Measurements from ENCODE around the gene SLC19A2.
A peak's percentile ranks its signal among the peaks of the same experiment; 100 is the strongest.

SLC19A2 gene

DNA sequence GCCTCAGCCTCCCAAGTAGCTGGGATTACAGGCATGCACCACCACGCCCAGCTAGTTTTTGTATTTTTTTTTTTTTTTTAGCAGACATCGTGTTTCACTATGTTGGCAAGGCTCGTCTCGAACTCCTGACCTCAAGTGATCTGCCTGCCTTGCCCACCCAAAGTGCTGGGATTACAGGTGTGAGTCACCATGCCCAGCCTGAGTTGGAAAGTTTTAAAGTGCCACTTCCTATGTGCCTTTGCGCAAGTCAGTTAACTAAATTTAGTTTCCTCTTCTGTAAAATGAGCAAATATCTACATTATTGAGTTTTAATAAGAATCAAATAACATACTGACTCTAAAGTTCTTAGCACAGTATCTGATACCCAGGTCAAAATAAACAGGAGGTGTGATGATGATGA is 12.4 kb downstream of the SLC19A2 start:
- Histone ChIP-seq H3K23ac (ENCODE audit: low read length) (no peak overlapping the region), H3K79me2 (ENCODE audit: control insufficient read depth, insufficient read depth, low read length, poor library complexity) (no peaks in the 10 kb centered on the region), H4K12ac (ENCODE audit: low read depth, low read length) (no peak overlapping the region), H2BK12ac (ENCODE audit: low read length) (no peak overlapping the region), H2BK120ac (ENCODE audit: insufficient read depth, low read length, poor library complexity) (no peak overlapping the region), H3K9me3 (ENCODE audit: insufficient read depth, low read depth, low read length) (no peaks in the 10 kb centered on the region), H3K4me2 (ENCODE audit: low read length) (no peak overlapping the region), H3K36me3 (ENCODE audit: control insufficient read depth in 1 of 2, insufficient read depth in 2 of 2, low read length in 2 of 2) (peaks cover 13 to 19% of the 10 kb centered on the region in 2 experiments), H2AK5ac (ENCODE audit: low read length) (no peak overlapping the region), H4K91ac (ENCODE audit: low read depth, low read length) (no peak overlapping the region), H3K4ac (ENCODE audit: low read depth, low read length) (no peak overlapping the region), H4K8ac (ENCODE audit: low read depth, low read length) (no peak overlapping the region), H3K4me3 (ENCODE audit: low read depth, low read length) (no peak overlapping the region), H3K9ac (ENCODE audit: low read length) (no peak overlapping the region), H3K27ac (ENCODE audit: low read depth, low read length) (no peak overlapping the region), H3K79me1 (ENCODE audit: low read length) (no peaks in the 10 kb centered on the region), H2BK5ac (ENCODE audit: low read depth, low read length, poor library complexity) (no peak overlapping the region), H3K27me3 (ENCODE audit: insufficient read depth, low read length) (no peaks in the 10 kb centered on the region), H2AFZ (ENCODE audit: insufficient read depth, low read length, poor library complexity) (no peak overlapping the region), H3K18ac (ENCODE audit: low read length) (no peak overlapping the region), H3K14ac (ENCODE audit: low read length) (no peak overlapping the region), H3K4me1 (ENCODE audit: control insufficient read depth in 1 of 2, insufficient read depth in 2 of 2, low read length in 2 of 2) (no peaks in the 10 kb centered on the region)
- no CpG with 5 or more reads among the region's 5 CpGs for WGBS (ENCODE audit: extremely low coverage, insufficient coverage, insufficient read length)
- DNase-seq = no peak

DNA sequence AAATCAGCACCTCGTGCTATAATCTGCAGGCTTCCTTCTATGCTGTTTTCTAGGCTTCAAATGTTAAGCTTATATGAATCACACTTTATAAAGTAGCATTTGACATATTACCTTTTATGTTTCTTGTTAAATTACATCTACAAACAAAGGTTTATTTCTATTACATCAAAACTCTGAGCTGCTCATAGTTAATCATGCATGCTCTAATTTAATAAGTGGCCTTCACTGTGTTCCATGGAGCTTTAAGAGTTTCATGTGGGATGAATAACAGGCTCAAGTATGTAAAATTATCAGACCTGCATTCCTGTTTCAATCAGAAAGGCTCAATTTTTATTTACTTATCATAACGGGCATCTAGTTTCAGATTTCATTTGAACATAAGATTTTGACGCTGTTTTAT is 13.0 kb downstream of the SLC19A2 start:
- Histone ChIP-seq H3K79me1 (ENCODE audit: low read length) (no peaks in the 10 kb centered on the region), H4K91ac (ENCODE audit: low read depth, low read length) (no peak overlapping the region)

DNA sequence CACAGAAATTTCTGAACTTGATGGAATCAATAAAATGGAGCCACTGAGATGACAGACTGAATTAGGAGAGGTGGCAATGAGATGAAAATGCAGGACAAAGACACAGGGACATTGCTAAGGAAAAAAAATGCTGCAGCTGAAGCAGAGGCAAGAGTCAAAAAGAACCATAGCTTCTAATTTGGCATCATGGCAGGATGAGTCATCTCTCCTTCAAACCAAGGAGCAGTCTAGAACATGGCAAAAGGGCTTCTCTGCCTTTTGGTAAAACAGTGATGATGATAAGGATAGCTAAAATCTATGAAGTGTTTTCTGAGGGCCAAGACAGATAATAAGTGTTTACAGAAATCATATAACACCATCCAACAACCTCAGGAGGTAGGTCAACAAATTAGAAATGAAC is 16.8 kb downstream of the SLC19A2 start:
- no peak overlapping the region for H3K9ac ChIP-seq (ENCODE audit: low read length)

More for the DNA sequence above, 13.0 kb downstream of the SLC19A2 start:
- peaks cover 13 to 22% of the 10 kb centered on the region in 2 experiments for H3K36me3 ChIP-seq (ENCODE audit: control insufficient read depth in 1 of 2, insufficient read depth in 2 of 2, low read length in 2 of 2)
- H3K9ac ChIP-seq (ENCODE audit: low read length) = no peak overlapping the region
- H2BK120ac ChIP-seq (ENCODE audit: insufficient read depth, low read length, poor library complexity) = no peak overlapping the region
- H3K27ac ChIP-seq (ENCODE audit: low read depth, low read length) = no peak overlapping the region
- no peak overlapping the region for H3K4me2 ChIP-seq (ENCODE audit: low read length)
- no peak overlapping the region for H3K23ac ChIP-seq (ENCODE audit: low read length)
- DNase-seq = no peak
- H2AFZ ChIP-seq (ENCODE audit: insufficient read depth, low read length, poor library complexity) = no peak overlapping the region
- H3K4me3 ChIP-seq (ENCODE audit: low read depth, low read length) = no peak overlapping the region
- no peaks in the 10 kb centered on the region for H3K4me1 ChIP-seq (ENCODE audit: control insufficient read depth in 1 of 2, insufficient read depth in 2 of 2, low read length in 2 of 2)
- H3K18ac ChIP-seq (ENCODE audit: low read length) = no peak overlapping the region
- no peaks in the 10 kb centered on the region for H3K27me3 ChIP-seq (ENCODE audit: insufficient read depth, low read length)
- H3K79me2 ChIP-seq (ENCODE audit: control insufficient read depth, insufficient read depth, low read length, poor library complexity) = no peaks in the 10 kb centered on the region
- H2AK5ac ChIP-seq (ENCODE audit: low read length) = no peak overlapping the region
- no peak overlapping the region for H3K4ac ChIP-seq (ENCODE audit: low read depth, low read length)
- H2BK5ac ChIP-seq (ENCODE audit: low read depth, low read length, poor library complexity) = no peak overlapping the region
- H3K14ac ChIP-seq (ENCODE audit: low read length) = no peak overlapping the region
- H3K9me3 ChIP-seq (ENCODE audit: insufficient read depth, low read depth, low read length) = no peaks in the 10 kb centered on the region
- no peak overlapping the region for H2BK12ac ChIP-seq (ENCODE audit: low read length)
- H4K12ac ChIP-seq (ENCODE audit: low read depth, low read length) = no peak overlapping the region
- no peak overlapping the region for H4K8ac ChIP-seq (ENCODE audit: low read depth, low read length)
- WGBS (ENCODE audit: extremely low coverage, insufficient coverage, insufficient read length) = no CpG with 5 or more reads among the region's 3 CpGs

DNA sequence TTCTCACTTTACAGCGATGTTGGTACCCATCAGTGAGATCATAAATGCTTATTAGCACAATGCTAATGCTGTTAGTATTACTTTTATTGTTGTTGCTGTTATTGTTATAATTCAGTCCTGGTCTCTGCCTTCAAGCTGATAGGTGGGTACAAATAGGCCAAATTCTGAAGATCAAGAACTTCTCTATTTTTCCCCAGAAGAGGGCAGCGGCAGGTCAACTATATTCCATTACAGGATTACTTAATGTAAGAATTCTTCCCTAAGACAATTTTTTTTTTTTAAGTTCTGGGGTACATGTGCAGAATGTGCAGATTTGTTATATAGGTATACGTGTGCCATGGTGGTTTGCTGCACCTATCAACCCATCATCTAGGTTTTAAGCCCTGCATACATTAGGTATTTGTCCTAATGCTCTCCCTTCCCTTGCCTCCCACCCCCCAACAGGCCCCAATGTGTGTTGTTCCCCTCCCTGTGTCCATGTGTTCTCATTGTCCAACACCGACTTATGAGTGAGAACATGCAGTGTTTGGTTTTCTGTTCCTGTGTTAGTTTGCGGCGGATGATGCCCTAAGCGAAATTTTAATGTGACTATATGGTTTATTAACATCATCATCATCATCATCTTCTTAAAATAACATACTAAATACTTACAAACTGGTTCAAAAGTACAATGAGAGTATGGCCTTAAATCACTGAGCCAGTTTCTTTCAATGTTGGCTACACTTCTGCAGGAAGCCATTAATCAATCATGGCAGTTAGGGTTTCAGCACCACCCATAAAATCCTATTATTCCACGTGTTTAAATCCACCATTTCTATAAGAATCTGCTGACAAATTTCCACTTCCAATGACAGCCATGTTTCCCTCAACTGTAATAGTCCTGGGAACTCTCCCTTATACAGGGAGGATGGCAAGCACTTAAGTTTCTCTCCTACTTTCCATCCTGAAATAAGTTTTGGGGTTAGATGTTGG is 19.2 kb downstream of the SLC19A2 start:
- H2AK5ac ChIP-seq (ENCODE audit: low read length) = no peak overlapping the region
- no peak overlapping the region for H2BK120ac ChIP-seq (ENCODE audit: insufficient read depth, low read length, poor library complexity)
- H2BK12ac ChIP-seq (ENCODE audit: low read length) = no peak overlapping the region
- no peaks in the 10 kb centered on the region for H3K79me2 ChIP-seq (ENCODE audit: control insufficient read depth, insufficient read depth, low read length, poor library complexity)
- no peak overlapping the region for H3K18ac ChIP-seq (ENCODE audit: low read length)
- H4K8ac ChIP-seq (ENCODE audit: low read depth, low read length) = no peak overlapping the region
- H4K12ac ChIP-seq (ENCODE audit: low read depth, low read length) = no peak overlapping the region
- WGBS (ENCODE audit: extremely low coverage, insufficient coverage, insufficient read length) = no CpG with 5 or more reads among the region's 8 CpGs
- H3K4me3 ChIP-seq (ENCODE audit: low read depth, low read length) = no peak overlapping the region
- H3K4ac ChIP-seq (ENCODE audit: low read depth, low read length) = no peak overlapping the region
- no peak overlapping the region for H3K23ac ChIP-seq (ENCODE audit: low read length)
- no peaks in the 10 kb centered on the region for H3K79me1 ChIP-seq (ENCODE audit: low read length)
- peak; percentile 12 to 57 for DNase-seq
- H3K36me3 ChIP-seq (ENCODE audit: control insufficient read depth in 1 of 2, insufficient read depth in 2 of 2, low read length in 2 of 2) = peaks cover 6 to 14% of the 10 kb centered on the region in 2 experiments
- no peak overlapping the region for H3K14ac ChIP-seq (ENCODE audit: low read length)
- no peaks in the 10 kb centered on the region for H3K9me3 ChIP-seq (ENCODE audit: insufficient read depth, low read depth, low read length)
- H3K4me2 ChIP-seq (ENCODE audit: low read length) = no peak overlapping the region
- H3K9ac ChIP-seq (ENCODE audit: low read length) = no peak overlapping the region
- H3K4me1 ChIP-seq (ENCODE audit: control insufficient read depth in 1 of 2, insufficient read depth in 2 of 2, low read length in 2 of 2) = no peaks in the 10 kb centered on the region
- H3K27me3 ChIP-seq (ENCODE audit: insufficient read depth, low read length) = no peaks in the 10 kb centered on the region
- H2BK5ac ChIP-seq (ENCODE audit: low read depth, low read length, poor library complexity) = no peak overlapping the region
- no peak overlapping the region for H4K91ac ChIP-seq (ENCODE audit: low read depth, low read length)
- H3K27ac ChIP-seq (ENCODE audit: low read depth, low read length) = no peak overlapping the region
- H2AFZ ChIP-seq (ENCODE audit: insufficient read depth, low read length, poor library complexity) = no peak overlapping the region

More for the DNA sequence above, 16.8 kb downstream of the SLC19A2 start:
- H3K4me2 ChIP-seq (ENCODE audit: low read length) = no peak overlapping the region
- no peak overlapping the region for H2BK120ac ChIP-seq (ENCODE audit: insufficient read depth, low read length, poor library complexity)
- peaks cover 6 to 16% of the 10 kb centered on the region in 2 experiments for H3K36me3 ChIP-seq (ENCODE audit: control insufficient read depth in 1 of 2, insufficient read depth in 2 of 2, low read length in 2 of 2)
- no peaks in the 10 kb centered on the region for H3K79me2 ChIP-seq (ENCODE audit: control insufficient read depth, insufficient read depth, low read length, poor library complexity)
- H3K27me3 ChIP-seq (ENCODE audit: insufficient read depth, low read length) = no peaks in the 10 kb centered on the region
- no peak for DNase-seq
- H3K14ac ChIP-seq (ENCODE audit: low read length) = no peak overlapping the region
- H3K27ac ChIP-seq (ENCODE audit: low read depth, low read length) = no peak overlapping the region
- no peaks in the 10 kb centered on the region for H3K4me1 ChIP-seq (ENCODE audit: control insufficient read depth in 1 of 2, insufficient read depth in 2 of 2, low read length in 2 of 2)
- no peak overlapping the region for H2BK5ac ChIP-seq (ENCODE audit: low read depth, low read length, poor library complexity)
- no peak overlapping the region for H4K8ac ChIP-seq (ENCODE audit: low read depth, low read length)
- H3K4ac ChIP-seq (ENCODE audit: low read depth, low read length) = no peak overlapping the region
- no peak overlapping the region for H4K12ac ChIP-seq (ENCODE audit: low read depth, low read length)
- H2AK5ac ChIP-seq (ENCODE audit: low read length) = no peak overlapping the region
- H3K79me1 ChIP-seq (ENCODE audit: low read length) = no peaks in the 10 kb centered on the region
- no peak overlapping the region for H3K4me3 ChIP-seq (ENCODE audit: low read depth, low read length)
- H2BK12ac ChIP-seq (ENCODE audit: low read length) = no peak overlapping the region
- H2AFZ ChIP-seq (ENCODE audit: insufficient read depth, low read length, poor library complexity) = no peak overlapping the region
- H3K18ac ChIP-seq (ENCODE audit: low read length) = no peak overlapping the region
- H3K9me3 ChIP-seq (ENCODE audit: insufficient read depth, low read depth, low read length) = no peaks in the 10 kb centered on the region
- no peak overlapping the region for H3K23ac ChIP-seq (ENCODE audit: low read length)
- no peak overlapping the region for H4K91ac ChIP-seq (ENCODE audit: low read depth, low read length)

Measured in trophoblast cell (in vitro differentiated cells and primary cell).